Hematopoietic multipotent progenitor cell treated with erythropoietin and hydrocortisone succinate and interleukin-3 and kit ligand, for 4 days (in vitro differentiated cells): ENCODE data around the gene CDH22.

Source experiments
- DNase-seq: peaks from one replicate; pipeline ENCODE4 v3.0.0-alpha.2; 2015

The CDH22 gene

GRCh38 chr20:46264391-46265266 is 43.7 kb downstream of the CDH22 start:
- no peak for DNase-seq

GRCh38 chr20:46261456-46262253 is 46.6 kb downstream of the CDH22 start:
- DNase-seq: no peak

- no peak for DNase-seq
Measured at GRCh38 chr20:46260936-46261454, 47.3 kb downstream of the CDH22 start.

GRCh38 chr20:46260480-46260879 is 47.8 kb downstream of the CDH22 start:
- DNase-seq: no peak

GRCh38 chr20:46259260-46259859 is 48.9 kb downstream of the CDH22 start:
- no peak for DNase-seq

- no peak for DNase-seq
Measured at GRCh38 chr20:46257887-46258286, 50.4 kb downstream of the CDH22 start.

GRCh38 chr20:46256293-46256692 is 52.0 kb downstream of the CDH22 start:
- no peak for DNase-seq

- peak; percentile 57 for DNase-seq
Measured at GRCh38 chr20:46255440-46256104, 52.7 kb downstream of the CDH22 start.

GRCh38 chr20:46253391-46253790 is 54.9 kb downstream of the CDH22 start:
- DNase-seq: peak; percentile 40

GRCh38 chr20:46252352-46253091 is 55.8 kb downstream of the CDH22 start:
- DNase-seq: no peak

- peak; percentile 16 for DNase-seq
Measured at GRCh38 chr20:46251211-46251673, 57.1 kb downstream of the CDH22 start.

GRCh38 chr20:46250772-46251171 is 57.5 kb downstream of the CDH22 start:
- DNase-seq: no peak

GRCh38 chr20:46249671-46250070 is 58.6 kb downstream of the CDH22 start:
- DNase-seq: no peak

- no peak for DNase-seq
Measured at GRCh38 chr20:46246559-46246958, 61.7 kb downstream of the CDH22 start.

- DNase-seq: no peak
Measured at GRCh38 chr20:46243707-46244628, 64.3 kb downstream of the CDH22 start.

- DNase-seq: no peak
Measured at GRCh38 chr20:46242390-46242789, 65.9 kb downstream of the CDH22 start.

- no peak for DNase-seq
Measured at GRCh38 chr20:46240881-46241280, 67.4 kb downstream of the CDH22 start.

GRCh38 chr20:46240065-46240464 is 68.2 kb downstream of the CDH22 start:
- DNase-seq: peak; percentile 77

- DNase-seq: no peak
Measured at GRCh38 chr20:46237736-46238135, 70.6 kb downstream of the CDH22 start.

GRCh38 chr20:46237227-46237626 is 71.1 kb downstream of the CDH22 start:
- no peak for DNase-seq

GRCh38 chr20:46235077-46235476 is 73.2 kb downstream of the CDH22 start:
- DNase-seq: no peak
